Measurements from ENCODE around the gene CD33.

- TF ChIP-seq CTCF (IDR thresholded peaks at IDR 0.05; ENCODE audit: poor library complexity, severe bottlenecking): no peak
- no peak for TF ChIP-seq EP300 (conservative IDR thresholded peaks at IDR 0.05; ENCODE audit: poor library complexity, severe bottlenecking)
- TF ChIP-seq POLR2AphosphoS5 (IDR thresholded peaks at IDR 0.05): no peak
- TF ChIP-seq SMC3 (conservative IDR thresholded peaks at IDR 0.05; ENCODE audit: poor library complexity): no peak
- no peak for TF ChIP-seq RAD21 (conservative IDR thresholded peaks at IDR 0.05)
- TF ChIP-seq EZH2 (IDR thresholded peaks at IDR 0.05; ENCODE audit: borderline replicate concordance, insufficient read depth, low read length, poor library complexity, severe bottlenecking): no peak
- no peak for TF ChIP-seq TAF1 (IDR thresholded peaks at IDR 0.05; ENCODE audit: low read depth)
- TF ChIP-seq MXI1 (conservative IDR thresholded peaks at IDR 0.05; ENCODE audit: poor library complexity, severe bottlenecking): no peak
Observed at GRCh38 chr19:51277112-51277511, 52.2 kb downstream of the CD33 start.
